SU-DHL-6 (cell line): ENCODE data around the gene CCL13.

Experiments used
- H2AFZ ChIP-seq: fragments of 200-600 bp; sonication (generic); 2 replicates; pipeline ENCODE4 v1.6.1; 2014; ENCODE audit warnings: low read depth, mild to moderate bottlenecking, moderate library complexity, mixed read lengths, antibody characterized with exemption, low read length; ENCODE audit not compliant: severe bottlenecking
- H3F3A ChIP-seq: fragments of 200-600 bp; shearing (Covaris generic); 2 replicates; pipeline ENCODE4 v1.6.0; 2016; ENCODE audit warnings: antibody characterized with exemption, mild to moderate bottlenecking; ENCODE audit not compliant: insufficient read depth
- H3K27ac ChIP-seq: fragments of 200-600 bp; sonication (generic); 2 replicates; pipeline ENCODE4 v1.5.1; 2016; ENCODE audit warnings: low read depth, mild to moderate bottlenecking, low read length, moderate library complexity, mixed read lengths
- H3K27me3 ChIP-seq: fragments of 200-600 bp; sonication (generic), shearing (Covaris generic); 2 replicates; pipeline ENCODE4 v1.6.0; 2014; ENCODE audit warnings: mild to moderate bottlenecking, low read length
- H3K36me3 ChIP-seq: fragments of 200-600 bp; sonication (generic); 2 replicates; pipeline ENCODE4 v1.6.1; 2014; ENCODE audit warnings: mild to moderate bottlenecking, low read length, mixed read lengths
- H3K4me2 ChIP-seq: fragments of 300-600, 200-600 bp; shearing (Covaris generic), sonication (generic); 2 replicates; pipeline ENCODE4 v1.6.0; 2014; ENCODE audit warnings: low read length, low read depth, mild to moderate bottlenecking; ENCODE audit not compliant: poor library complexity, severe bottlenecking
- H3K4me3 ChIP-seq: fragments of 200-600 bp; sonication (generic); 2 replicates; pipeline ENCODE4 v1.5.1; 2014; ENCODE audit warnings: antibody characterized with exemption, low read length, mild to moderate bottlenecking, mixed read lengths; ENCODE audit not compliant: insufficient read depth, poor library complexity, severe bottlenecking
- H3K79me2 ChIP-seq: fragments of 200-600 bp; sonication (generic); 2 replicates; pipeline ENCODE4 v1.6.1; 2014; ENCODE audit warnings: mild to moderate bottlenecking, low read length, moderate library complexity; ENCODE audit not compliant: insufficient read depth
- H3K9ac ChIP-seq: fragments of 200-600 bp; sonication (generic); 2 replicates; pipeline ENCODE4 v1.7.0; 2014; ENCODE audit warnings: mild to moderate bottlenecking, low read length
- H3K9me2 ChIP-seq: fragments of 200-600 bp; sonication (generic); replicated peaks from 2 replicates; pipeline ENCODE4 v1.6.1; 2014; ENCODE audit warnings: low read length; ENCODE audit not compliant: insufficient read depth
- H3K9me3 ChIP-seq: fragments of 200-600 bp; sonication (generic); 2 replicates; pipeline ENCODE4 v1.6.1; 2014; ENCODE audit warnings: low read length, mixed read lengths; ENCODE audit not compliant: insufficient read depth
- H4K20me1 ChIP-seq: fragments of 200-600 bp; sonication (generic); 2 replicates; pipeline ENCODE4 v1.6.1; 2014; ENCODE audit warnings: low read depth, mild to moderate bottlenecking, antibody characterized with exemption, low read length, moderate library complexity, mixed read lengths
- EZH2phosphoT487 ChIP-seq: fragments of 200-600 bp; sonication (generic), shearing (Covaris generic); conservative IDR thresholded peaks from 2 replicates; pipeline ENCODE4 v1.6.1; 2018; ENCODE audit warnings: mild to moderate bottlenecking, antibody characterized with exemption, low read length, moderate library complexity, mixed read lengths
- TF ChIP-seq, protein P1 (sequence below): fragments of 200-600 bp; sonication (generic); IDR thresholded peaks from one replicate; pipeline ENCODE4 v1.5.1; 2017; ENCODE audit warnings: antibody characterized with exemption, mild to moderate bottlenecking, low read length, moderate library complexity; ENCODE audit not compliant: insufficient read depth, poor library complexity, severe bottlenecking

CCL13 gene

DNA sequence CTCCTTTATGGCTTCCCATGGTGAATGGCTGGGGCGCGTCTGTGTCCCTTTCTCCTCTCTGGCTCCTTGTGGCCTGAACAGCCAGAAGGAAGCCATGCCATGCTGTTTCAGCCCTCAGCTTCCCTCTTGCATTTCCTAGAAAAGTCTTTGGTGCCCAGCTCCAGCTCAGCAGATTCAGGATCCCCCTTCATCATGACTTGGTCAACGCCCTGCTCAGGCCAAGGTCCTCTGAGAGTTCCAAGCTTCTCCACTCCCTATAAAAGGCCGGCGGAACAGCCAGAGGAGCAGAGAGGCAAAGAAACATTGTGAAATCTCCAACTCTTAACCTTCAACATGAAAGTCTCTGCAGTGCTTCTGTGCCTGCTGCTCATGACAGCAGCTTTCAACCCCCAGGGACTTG, at the start of gene CCL13:
Gene CCL13 (plus strand): TSS at position 287 of the 400 bp plus-strand sequence. CDS start 47 bp downstream, at position 334.
- no peaks in the 10 kb centered on the region for H3K27me3 ChIP-seq
- H2AFZ ChIP-seq = no peak within 1 kb of the TSS
- H3K9me2 ChIP-seq = no peaks in the 10 kb centered on the region
- H3K27ac ChIP-seq = no peak within 1 kb of the TSS
- TF ChIP-seq, protein P1, sequence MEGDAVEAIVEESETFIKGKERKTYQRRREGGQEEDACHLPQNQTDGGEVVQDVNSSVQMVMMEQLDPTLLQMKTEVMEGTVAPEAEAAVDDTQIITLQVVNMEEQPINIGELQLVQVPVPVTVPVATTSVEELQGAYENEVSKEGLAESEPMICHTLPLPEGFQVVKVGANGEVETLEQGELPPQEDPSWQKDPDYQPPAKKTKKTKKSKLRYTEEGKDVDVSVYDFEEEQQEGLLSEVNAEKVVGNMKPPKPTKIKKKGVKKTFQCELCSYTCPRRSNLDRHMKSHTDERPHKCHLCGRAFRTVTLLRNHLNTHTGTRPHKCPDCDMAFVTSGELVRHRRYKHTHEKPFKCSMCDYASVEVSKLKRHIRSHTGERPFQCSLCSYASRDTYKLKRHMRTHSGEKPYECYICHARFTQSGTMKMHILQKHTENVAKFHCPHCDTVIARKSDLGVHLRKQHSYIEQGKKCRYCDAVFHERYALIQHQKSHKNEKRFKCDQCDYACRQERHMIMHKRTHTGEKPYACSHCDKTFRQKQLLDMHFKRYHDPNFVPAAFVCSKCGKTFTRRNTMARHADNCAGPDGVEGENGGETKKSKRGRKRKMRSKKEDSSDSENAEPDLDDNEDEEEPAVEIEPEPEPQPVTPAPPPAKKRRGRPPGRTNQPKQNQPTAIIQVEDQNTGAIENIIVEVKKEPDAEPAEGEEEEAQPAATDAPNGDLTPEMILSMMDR = no peak
- TF ChIP-seq EZH2phosphoT487 = no peak
- no peaks in the 10 kb centered on the region for H3K9me3 ChIP-seq
- H3K4me2 ChIP-seq = no peak within 1 kb of the TSS
- H3K9ac ChIP-seq = no peak within 1 kb of the TSS
- H3K36me3 ChIP-seq = no peaks in the 10 kb centered on the region
- no peak within 1 kb of the TSS for H3K4me3 ChIP-seq
- no peaks in the 10 kb centered on the region for H3K79me2 ChIP-seq
- H3F3A ChIP-seq = no peaks in the 10 kb centered on the region
- no peaks in the 10 kb centered on the region for H4K20me1 ChIP-seq

DNA sequence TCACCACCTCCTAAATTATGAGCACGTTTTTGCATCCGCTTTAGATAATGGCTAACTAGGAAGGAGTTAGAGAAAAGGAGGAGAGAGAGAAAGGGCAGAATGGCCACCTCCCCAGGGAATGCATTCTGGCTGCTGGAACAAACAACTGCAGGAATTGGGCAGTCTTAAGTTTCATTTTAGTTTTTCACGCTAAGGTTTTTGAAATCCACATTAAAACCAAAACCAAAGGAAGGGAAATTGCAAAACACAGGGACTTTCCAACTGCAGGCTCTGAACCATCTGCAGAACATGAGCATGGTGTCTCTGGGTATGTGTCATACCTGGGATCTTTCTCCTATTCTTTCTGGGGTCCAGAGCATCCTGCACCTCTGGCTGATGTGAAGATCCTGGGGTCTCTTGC, 49.2 kb upstream of the CCL13 start:
- Histone ChIP-seq H3K27me3 (no peaks in the 10 kb centered on the region), H3K4me3 (no peak overlapping the region), H3K9me3 (no peaks in the 10 kb centered on the region), H3K4me2 (no peak overlapping the region), H3K79me2 (no peaks in the 10 kb centered on the region), H3F3A (no peaks in the 10 kb centered on the region), H3K36me3 (no peaks in the 10 kb centered on the region), H2AFZ (no peak overlapping the region), H3K9ac (no peak overlapping the region), H3K9me2 (no peaks in the 10 kb centered on the region), H4K20me1 (no peaks in the 10 kb centered on the region), H3K27ac (no peak overlapping the region)
- TF ChIP-seq EZH2phosphoT487 = no peak
- TF ChIP-seq, protein P1 = no peak

DNA sequence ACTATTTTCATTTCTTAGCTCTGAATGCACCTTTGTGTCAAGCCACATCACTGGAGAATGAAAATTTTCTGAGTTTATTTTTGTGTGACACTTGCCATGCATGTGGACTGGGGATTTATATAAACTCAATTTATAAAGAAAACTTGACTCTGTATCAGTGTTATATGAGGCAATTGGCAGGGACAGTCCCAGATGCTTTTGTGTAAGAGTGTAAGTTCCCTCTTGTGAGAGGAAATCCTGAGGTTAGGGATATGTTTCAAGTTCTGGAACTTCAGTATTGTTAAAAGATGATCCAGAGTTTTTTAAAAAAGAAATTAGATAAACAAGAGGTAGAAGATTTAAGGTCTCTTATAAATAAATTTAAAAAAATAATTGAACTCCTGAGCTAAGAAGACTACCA, 47.9 kb upstream of the CCL13 start:
- no peak overlapping the region for H3K9ac ChIP-seq
- H3K9me2 ChIP-seq = no peaks in the 10 kb centered on the region
- no peaks in the 10 kb centered on the region for H3K79me2 ChIP-seq
- H3K4me3 ChIP-seq = no peak overlapping the region
- H3K9me3 ChIP-seq = no peaks in the 10 kb centered on the region
- no peak overlapping the region for H2AFZ ChIP-seq
- no peak overlapping the region for H3K27ac ChIP-seq
- no peak for TF ChIP-seq EZH2phosphoT487
- TF ChIP-seq, protein P1 = no peak
- no peaks in the 10 kb centered on the region for H3F3A ChIP-seq
- no peaks in the 10 kb centered on the region for H3K36me3 ChIP-seq
- no peak overlapping the region for H3K4me2 ChIP-seq
- H3K27me3 ChIP-seq = no peaks in the 10 kb centered on the region
- no peaks in the 10 kb centered on the region for H4K20me1 ChIP-seq
